ENCODE data around the gene VPS41.

Gene VPS41

DNA sequence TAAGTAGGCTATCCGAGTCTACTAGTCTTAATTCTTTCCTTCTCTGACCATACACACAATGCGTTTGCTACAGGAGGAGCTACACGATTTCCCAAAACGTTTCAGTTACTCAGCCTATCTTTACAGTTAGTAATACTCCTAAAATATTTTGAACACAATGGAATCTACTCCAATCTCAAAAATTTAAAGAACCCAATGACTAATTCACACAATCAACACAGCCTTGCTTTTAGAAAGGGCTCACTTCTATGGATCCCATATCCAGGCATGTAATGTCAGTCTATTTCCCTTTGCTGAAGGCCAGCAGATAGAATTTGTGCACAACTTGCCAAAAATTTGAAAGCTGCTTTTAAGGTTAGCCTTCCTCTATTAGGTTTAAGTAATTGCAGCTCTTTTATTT lies 107.2 kb downstream of the VPS41 start:
- no peak for ATAC-seq

DNA sequence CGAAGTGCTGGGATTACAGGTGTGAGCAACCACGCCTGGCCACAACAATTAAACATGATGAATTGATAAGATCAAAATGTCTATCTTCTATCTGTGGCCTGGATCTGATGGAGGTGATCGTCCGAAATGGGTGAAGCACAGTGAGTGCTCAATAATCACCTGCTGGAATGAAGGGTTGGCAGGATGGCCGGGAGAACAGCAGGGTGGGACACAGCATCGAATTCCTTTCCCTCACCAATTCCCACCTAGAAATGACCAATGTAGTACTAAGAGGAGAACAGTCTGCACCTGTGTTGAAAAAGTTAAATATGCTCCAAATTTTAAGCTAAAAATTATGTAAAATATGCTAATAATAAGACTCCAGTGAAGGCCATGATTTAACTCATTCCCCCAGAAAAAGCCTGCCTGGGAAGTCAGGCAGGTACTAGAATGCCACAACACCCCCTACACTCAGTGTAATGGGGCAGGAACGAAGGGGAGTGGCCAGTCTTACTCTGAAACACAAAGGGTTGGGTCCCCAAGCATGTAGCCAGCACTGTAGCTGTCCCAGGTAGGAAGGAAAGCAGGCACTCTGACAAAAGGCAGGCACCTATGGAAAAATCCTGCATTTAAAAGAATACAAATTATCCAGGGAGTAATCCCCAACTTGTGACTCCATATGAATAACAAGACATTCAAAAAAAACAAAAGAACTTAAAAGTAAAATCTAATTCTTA lies 110.3 kb downstream of the VPS41 start:
- no peak for ATAC-seq

DNA sequence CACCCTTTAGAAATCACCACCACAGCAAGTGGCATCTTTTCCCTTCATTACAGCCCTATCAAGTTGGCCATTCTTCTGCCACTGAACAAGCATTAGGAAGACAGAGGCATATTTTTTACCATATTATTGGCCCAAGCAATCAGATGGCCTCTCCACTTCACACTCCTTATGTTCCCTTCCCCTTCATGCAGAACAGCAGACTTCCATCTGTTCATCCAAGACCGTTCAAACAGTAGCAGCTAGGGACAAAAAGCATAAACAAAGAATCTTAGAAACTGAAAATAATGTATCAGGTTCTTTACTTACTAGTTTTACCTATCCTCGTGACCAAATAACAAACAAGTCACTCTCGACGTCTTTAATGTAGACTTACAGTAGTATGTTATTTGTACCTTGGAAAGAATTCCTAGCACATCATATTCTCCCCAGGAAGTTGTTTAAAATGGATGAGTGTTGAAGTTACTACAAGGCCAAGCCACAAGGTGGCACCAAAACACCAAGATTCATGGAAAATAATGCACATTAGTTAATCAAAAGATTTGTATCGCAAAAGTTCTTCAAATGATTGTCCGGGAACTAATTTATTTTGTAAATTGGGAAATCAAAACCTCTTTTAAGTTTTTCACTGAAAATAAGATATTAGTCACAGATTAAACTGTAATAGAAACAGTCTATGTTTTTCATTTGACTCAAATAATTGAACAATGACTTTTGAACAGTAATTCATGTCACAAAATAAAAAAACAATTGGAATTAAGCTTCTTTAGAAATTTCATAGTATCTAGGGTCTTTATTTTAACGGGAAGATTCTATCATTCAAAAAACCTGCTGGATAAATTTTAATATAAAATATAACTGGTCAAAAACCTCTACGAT lies 112.1 kb downstream of the VPS41 start:
- ATAC-seq = no peak

DNA sequence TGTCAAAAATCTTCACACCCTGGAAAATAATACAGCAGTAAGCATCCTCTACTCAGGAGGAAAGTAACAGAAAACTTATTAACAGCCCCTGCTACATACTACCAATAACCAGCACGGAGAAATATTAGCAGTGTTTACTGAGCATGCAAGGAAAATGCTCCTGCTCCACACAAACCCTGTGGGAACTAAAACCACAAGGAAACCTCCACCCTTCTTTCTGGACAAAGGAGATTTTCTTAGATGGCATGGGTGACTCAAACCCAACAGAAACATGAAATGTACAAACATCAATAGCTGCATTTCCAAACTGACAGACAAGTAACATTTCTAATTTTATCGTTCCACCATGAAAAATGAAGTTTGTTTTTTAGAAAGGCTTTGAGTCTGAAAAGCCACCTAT lies 113.4 kb downstream of the VPS41 start:
- ATAC-seq = no peak

DNA sequence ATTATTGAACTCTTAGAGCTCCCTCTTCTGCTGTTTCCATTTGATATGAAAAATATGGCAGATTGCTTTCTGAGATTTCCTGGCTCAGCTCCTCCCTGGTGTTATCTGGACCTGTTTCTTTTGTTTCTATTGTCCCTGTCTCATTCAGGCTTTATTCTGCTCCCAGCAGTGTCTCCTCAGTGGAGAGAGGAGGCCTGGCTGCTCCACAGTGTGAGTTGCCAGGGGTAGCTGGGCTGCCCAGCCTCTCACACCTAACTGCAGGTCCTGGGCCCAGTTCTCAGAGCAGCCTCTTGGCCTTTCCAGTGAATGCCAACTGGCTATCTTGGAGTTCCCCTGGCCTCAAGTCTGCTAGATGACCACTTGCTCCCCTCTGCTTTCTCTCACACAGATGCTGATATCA lies 127.0 kb downstream of the VPS41 start:
- ATAC-seq = no peak

DNA sequence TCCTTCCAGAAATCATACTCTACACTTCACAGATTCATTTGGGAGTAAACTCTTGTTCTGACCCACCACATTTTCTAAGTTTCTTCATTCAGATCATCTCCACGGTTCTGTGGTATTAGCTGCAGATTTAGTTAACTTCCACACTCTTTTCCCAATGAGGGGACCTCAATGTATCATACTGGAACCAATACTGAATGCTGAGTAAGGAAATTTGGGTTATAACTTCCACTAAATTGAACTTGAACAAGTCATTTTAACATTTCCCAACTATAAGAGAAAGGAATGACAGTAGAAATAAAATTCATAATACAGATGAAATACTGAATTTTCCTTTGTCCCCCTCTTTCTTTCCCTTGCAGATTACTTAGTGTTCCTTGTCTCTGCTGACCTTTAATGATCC lies 131.4 kb downstream of the VPS41 start:
- ATAC-seq = no peak

DNA sequence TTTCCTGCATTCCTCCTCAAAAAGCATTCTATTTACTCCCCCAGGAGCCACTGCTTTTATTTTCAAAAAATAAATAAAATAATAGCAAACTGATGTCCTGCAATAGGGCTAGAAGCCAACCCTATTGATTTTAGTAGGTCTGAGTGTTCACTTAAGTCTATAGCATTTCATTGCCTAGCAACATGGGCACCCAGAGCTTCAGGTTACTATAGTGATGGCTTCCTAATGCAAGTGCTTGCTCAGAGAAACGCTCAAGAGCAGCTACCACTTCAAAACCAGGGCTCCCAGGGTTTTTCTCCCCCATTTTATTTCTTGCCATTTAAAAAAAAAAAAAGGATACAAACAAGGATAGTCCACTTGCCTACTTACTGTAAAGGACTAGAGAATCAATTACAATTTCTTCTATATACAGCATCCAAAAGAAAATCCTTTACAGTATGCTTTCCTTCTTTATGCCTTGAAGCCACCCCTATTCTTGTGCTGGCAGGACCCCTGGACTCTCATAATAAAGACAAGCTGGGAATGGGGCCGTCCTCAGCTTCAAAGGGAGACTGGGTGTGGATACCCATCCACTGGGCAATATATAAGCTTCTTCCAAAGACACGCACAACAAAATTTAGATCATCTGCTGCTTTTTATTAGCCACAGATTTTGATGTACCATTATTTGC lies 133.3 kb downstream of the VPS41 start:
- ATAC-seq = no peak

DNA sequence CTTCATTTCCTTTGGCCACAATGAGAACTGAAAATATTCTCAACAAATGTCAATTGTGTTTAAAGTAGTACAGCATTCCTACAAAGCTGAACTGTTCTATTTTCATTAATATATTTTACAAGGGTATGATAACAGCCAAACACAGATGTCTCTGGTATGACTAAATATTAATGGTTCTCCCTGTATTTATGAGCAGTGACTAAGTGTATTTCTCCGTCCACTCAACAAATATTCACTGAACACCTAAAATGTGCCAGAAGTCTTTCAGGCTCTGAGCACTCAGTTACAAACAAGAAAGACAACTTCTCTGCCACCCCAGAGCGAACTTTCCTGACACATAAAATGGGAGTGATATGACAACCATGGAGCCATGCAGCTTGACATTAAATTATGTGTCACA lies 135.6 kb downstream of the VPS41 start:
- ATAC-seq = no peak

DNA sequence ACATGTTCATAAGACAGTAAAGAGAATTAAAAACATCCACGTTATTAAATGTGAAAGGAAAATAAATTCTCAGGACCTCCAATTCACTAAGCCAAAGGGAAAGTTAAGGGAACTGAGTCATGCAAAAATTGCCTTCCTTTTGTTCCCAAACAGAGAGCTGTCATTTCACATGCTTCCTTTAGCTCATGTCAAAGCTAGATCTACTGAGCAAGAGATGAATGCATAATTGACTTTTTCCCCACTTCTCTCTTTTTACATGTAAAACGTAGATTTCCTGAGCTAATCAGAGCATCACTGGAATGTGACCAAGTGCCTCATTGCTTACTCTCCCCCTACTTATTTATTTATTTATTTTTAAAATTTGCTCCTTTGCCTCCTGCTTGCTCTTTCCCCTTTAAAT lies 148.8 kb downstream of the VPS41 start:
- ATAC-seq = no peak

DNA sequence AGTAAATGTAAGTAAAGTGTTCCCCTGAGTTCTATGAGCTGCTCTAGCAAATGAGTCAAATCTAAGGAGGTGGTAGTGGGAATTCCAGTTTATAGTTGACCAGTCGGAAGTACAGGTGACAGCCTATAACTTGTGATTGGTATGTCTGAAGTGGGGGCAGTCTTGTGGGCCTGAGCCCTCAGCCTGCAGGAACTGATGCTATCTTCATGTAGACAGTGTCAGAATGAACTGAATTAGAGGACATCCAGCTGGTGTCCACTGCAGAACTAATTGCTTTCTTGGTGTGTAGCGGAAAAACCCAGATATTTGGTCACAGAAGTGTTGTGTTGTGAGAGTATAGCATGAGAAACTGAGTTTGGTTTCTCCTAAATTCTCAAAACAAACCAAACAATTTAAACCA lies 150.0 kb downstream of the VPS41 start:
- no peak for ATAC-seq

DNA sequence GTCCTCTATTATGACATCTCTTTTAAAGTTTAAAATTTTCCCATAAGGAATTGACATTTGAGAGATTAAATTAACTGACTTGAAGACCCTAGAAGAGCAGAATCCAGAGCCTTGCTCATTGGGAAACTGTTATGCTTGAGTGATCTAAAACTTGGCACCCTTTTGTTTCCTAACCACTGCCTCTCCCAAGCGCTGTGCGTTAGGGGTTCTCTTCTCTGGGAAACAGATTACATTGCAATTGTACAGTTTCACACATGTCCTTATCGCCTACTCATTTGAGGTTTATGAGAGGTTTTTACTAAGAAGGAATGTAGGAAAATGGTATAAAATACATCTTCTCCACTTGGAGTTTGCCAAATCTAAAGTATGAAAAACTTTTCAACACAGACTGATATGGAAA lies 151.1 kb downstream of the VPS41 start:
- no peak for ATAC-seq

DNA sequence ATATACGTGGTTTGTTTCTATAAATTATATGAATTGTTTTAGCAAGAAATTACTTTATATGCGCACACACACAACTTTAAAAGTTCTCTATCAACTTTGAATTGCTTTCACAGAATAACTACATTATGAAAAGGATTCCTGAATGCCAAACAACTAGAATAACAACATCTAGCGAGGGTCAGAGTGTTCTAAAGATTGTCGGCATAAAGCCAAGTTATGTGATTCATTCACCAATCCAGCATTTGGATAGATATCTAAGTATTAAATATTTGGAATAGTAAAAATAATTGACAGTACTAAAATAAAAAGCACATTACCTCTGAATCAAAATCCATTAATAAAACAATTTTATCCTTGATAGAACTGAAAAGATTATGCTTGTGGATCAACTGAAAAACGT lies 152.5 kb downstream of the VPS41 start:
- ATAC-seq = no peak

DNA sequence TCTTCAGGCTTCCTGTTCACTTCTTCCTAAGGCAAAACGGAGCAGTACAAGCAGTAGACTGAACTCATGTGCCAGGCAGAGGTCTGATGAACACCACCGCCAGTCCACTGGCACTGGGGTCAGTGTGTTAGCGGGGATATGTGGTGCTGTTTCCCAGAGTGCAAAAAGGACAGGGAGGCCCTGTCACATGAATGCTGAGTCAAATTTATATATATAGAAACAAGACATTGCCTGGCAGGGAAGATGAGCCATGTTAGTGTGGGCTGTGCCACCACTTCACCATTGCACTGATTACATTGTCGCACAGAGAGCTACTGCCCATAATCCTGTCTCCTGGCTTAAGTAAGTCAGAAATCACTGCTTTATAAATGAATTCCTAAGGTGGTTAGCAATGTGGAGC lies 155.6 kb downstream of the VPS41 start:
- ATAC-seq = no peak

DNA sequence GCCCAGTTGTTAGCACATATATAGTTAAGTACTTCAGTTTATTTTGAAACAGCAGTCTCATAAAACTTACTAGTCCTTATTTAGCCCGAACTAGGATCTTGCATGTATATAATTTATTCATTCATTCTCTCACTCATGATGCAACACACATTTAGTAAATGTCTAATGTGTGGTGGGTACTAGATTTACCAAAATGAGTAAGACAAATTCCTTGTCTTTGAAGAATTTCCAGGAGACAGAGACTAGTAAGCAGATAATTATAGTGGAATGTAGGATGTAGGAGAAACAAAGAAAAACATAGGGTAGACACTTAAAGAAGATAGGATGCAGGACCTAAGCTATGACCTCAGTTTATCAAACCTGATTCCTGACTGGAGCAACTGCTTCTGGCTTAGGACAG lies 157.6 kb downstream of the VPS41 start:
- ATAC-seq = no peak

DNA sequence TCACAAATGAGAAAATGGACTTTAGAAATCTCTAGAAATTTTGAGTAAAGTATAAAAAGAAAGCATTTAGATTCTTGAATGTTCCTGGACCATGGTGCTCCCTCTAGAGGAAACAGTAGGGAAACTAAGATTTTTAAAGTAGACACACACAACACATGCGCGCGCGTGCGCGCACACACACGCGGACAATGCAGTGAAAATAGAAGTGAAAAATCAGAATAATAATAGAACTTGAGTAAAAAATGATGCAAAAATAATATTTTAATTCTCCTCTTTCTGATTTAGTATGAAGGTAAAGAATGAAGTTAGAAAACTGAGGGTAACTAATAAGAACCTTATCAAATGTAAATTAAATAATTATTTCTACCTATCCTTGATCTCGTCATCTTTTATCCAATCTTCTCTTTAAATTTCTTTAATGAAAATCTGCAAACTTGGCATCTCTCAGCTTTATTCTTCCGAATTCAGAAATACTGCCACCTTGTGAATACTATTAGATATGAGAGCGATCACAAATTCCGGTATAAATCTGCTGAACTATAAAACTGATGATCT lies 160.9 kb downstream of the VPS41 start:
- ATAC-seq = no peak

DNA sequence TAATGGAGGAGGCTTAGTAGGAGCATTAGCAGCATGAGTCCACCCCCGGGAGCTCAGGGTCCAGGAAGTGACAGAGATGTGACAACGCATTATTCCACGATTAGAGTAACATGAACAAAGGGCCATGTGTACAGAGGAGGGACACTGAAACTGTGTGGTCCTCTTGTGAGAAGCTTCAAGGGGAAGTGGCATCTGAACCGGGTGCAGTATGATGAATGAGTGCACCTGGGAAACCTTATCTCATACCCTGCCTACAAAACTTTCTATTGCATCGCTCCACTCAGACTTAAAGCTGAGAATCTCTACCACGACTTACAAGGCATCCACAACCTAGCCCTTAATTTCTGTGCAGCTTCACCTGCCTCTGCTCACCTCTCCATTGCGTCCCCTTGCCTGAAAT lies 162.6 kb downstream of the VPS41 start:
- ATAC-seq = no peak

DNA sequence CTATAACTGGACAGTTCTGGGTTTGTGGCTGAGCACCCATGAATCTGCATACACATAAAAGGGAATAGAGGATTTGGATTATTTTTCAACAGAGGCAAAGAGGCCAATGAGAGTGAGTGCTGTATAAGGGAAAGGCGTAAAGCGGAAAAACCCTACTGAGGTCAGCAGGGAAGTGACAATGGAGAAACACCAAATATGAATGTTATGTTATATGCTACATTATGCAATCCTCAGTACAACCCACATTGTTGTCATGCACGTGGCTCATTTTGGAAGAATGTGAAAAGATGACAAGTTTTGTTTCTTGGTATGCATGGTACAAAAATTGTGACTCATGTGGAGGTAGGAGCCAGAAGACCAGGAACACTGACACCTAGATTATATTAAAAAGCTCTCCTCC lies 164.2 kb downstream of the VPS41 start:
- ATAC-seq = no peak

DNA sequence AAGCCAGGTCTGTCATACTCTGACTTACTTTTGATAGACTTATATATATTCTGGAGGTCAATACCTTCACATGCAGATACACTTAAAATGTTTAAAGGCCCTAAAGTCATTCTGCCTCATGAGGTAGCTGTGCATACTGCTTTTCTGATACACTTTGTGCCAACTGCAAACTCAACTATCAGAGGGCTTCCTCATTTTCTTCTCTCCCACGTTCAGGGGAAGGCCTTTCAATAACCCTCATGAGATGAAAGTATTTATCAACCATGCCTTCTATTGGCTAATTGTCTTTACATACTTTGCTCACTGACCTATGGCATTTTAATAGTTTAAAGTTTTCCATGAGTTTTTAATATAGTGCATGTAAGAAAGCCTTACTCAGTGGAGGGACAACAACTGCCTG lies 165.1 kb downstream of the VPS41 start:
- ATAC-seq = no peak

DNA sequence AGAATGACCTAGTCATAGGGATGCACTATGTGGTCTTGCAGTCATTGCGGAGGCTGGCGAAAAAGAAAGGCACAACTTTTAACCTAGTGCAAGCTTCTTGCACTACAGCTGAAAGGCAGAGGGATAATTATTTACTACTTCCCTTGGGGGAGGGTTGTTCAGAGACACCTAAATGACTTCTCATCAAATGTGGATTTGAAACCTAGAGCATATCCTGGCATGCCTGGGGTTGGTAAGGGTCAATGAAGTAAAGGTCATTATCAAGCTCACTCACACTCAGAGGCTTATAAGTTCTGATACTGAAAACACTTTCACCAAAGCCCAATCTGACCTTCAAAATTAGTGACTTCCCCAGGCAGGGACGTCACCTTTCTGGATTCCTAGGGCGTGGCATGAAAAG lies 168.9 kb downstream of the VPS41 start:
- ATAC-seq = no peak

DNA sequence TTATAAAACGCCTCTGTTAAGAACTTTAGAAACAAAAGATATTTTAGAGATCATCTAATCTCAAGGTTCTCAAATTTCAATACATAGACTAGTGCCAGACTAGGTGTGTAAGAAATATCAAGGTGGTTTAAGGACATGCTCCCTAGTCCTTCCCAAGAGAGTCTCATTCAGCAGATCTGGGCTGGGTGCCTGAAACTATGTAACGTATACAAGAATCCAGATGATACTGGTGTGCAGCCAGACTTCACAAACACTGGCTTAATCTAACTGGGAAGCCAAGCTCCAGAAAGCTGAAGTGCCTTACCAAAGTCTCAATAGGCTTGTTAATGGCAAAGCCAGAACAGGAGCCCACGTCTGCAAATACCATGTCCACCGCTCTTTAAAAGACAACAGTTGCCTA lies 172.9 kb downstream of the VPS41 start:
- no peak for ATAC-seq

DNA sequence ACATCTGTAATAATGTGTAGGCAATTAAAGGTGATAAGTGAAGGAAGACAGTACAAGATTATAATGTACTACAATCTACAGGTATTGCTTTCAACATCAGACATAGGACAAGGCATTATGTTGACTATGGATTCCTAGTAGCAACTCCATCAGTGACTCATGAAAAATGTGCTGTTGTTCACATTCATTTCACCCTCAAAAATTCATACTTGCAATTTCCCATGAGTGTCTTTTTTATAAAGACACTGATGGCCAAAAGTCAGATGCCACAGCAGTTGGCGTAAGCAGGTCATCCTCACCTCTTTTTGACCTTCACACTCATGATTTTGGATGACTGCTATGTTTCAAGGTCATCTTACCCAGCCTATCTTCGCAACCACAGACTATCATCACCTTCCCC lies 177.8 kb downstream of the VPS41 start:
- ATAC-seq = peak in 1 of 2 donors; percentile 13

DNA sequence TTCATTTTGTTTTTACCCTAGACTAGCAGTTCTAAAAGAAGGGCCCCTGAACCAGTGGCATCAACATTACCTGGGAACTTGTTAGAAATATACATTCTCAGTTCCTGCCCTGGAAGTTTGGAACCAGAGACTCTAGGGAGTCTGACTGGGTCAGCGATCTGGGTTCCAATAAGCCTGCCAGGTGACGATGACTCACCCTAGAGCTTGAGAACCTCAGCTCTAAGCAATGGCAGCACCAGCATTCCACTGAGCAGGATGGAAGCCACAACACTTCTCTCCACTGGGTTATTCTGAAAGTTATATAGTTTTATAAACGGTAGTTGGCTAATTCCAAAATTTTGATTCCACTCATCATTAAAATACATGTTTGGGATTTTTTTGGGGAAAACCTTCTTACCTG lies 180.8 kb downstream of the VPS41 start:
- ATAC-seq = no peak

DNA sequence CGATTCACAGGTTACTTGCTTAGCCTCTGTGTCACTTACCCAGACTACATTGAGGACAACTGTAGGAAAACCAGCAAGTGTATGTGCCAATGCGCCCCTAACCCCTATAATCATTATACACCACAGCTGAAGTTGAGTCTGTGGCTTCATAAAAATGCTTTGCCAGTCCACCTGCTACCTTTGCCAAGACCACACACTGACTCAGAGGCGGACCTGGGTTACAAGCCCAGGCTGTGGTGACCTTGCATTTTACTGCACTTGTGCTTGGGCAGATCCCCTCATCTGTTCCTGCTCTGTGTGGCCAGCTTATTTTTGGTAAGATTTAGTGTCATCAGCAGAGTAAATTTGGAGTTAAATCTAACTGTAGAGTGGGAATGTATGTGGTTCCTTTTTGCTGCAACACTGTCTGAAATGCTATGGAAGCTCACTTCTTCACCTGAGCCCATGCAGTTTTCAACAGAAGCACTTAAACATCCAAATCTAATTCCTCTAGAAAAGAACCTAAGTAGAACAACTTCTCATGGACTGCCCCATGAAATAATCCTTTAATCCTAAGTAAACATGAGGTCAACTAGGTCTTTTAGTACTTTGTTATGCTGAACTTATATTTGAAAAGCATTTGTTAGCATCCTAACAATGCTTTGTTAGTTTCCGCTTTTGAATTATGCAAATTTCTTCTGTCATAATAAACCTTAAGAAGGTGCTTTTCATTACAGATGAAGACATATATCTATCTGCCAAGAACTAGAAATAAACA lies 181.6 kb downstream of the VPS41 start:
- ATAC-seq = no peak

All from activated CD4-positive, CD25-positive, alpha-beta regulatory T cell treated with anti-CD3 and anti-CD28 coated beads, Interleukin-2, amount 50 U/mL, for 24 hours (primary cell).